Measurements from ENCODE around the gene SLC10A7.

- TF ChIP-seq, protein P1, sequence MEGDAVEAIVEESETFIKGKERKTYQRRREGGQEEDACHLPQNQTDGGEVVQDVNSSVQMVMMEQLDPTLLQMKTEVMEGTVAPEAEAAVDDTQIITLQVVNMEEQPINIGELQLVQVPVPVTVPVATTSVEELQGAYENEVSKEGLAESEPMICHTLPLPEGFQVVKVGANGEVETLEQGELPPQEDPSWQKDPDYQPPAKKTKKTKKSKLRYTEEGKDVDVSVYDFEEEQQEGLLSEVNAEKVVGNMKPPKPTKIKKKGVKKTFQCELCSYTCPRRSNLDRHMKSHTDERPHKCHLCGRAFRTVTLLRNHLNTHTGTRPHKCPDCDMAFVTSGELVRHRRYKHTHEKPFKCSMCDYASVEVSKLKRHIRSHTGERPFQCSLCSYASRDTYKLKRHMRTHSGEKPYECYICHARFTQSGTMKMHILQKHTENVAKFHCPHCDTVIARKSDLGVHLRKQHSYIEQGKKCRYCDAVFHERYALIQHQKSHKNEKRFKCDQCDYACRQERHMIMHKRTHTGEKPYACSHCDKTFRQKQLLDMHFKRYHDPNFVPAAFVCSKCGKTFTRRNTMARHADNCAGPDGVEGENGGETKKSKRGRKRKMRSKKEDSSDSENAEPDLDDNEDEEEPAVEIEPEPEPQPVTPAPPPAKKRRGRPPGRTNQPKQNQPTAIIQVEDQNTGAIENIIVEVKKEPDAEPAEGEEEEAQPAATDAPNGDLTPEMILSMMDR (IDR thresholded peaks at IDR 0.05), result no peak
- no peak for TF ChIP-seq POLR2A (IDR thresholded peaks at IDR 0.05)
Measured at GRCh38 chr4:146490106-146490505, 31.6 kb downstream of the SLC10A7 start.

Data from ovary (tissue), 3 donors.